K562 (cell line): ENCODE results near the gene CCL24. TPM values are rescaled to one million over a fixed set of nuclear protein-coding genes. Genes with fewer than 3 reads are reported as not detected.

Experiments
- CEBPB ChIP-seq: fragments of 450-650 bp; IDR thresholded peaks from 2 replicates; pipeline ENCODE4 v1.6.1; 2016; ENCODE audit warnings: missing genetic modification characterization, missing compliant biosample characterization
- CEBPG ChIP-seq, 3 experiments: fragments of 200-800 bp in 1 of 3; sonication (Bioruptor generic) in 1 of 3; sonication (generic) in 1 of 3; formaldehyde crosslinking in 1 of 3; IDR thresholded peaks in 2 of 3; conservative IDR thresholded peaks in 1 of 3; 2 replicates each; pipeline versions ENCODE4 v1.6.1 to v1.8.0; 2016 to 2022; ENCODE audit warnings: missing compliant biosample characterization in 2 of 3, missing genetic modification characterization in 2 of 3, mild to moderate bottlenecking in 1 of 3, missing genetic modification reagents in 1 of 3
- HDAC6 ChIP-seq: IDR thresholded peaks from 2 replicates; pipeline ENCODE4 v1.6.1; 2012; ENCODE audit warnings: low read depth, mild to moderate bottlenecking, control low read depth, inconsistent platforms, low read length, moderate library complexity
- JUN ChIP-seq, 2 experiments: sonication (generic) in 1 of 2; formaldehyde crosslinking in 1 of 2; IDR thresholded peaks; 2 replicates each; pipeline versions ENCODE4 v1.6.1 to v1.8.0; 2012 to 2022; ENCODE audit warnings: borderline replicate concordance in 2 of 2, mild to moderate bottlenecking in 2 of 2, improper control_type of control experiment in 1 of 2, low read depth in 1 of 2, low read length in 1 of 2, missing genetic modification reagents in 1 of 2
- KAT7 ChIP-seq: sonication (generic); formaldehyde crosslinking; IDR thresholded peaks from 2 replicates; pipeline ENCODE4 v1.8.0; 2022; ENCODE audit warnings: missing genetic modification reagents, mild to moderate bottlenecking, borderline replicate concordance
- LEF1 ChIP-seq: fragments of 450-650 bp; IDR thresholded peaks from 2 replicates; pipeline ENCODE4 v1.6.1; 2016; ENCODE audit warnings: mild to moderate bottlenecking
- NCOR1 ChIP-seq: fragments of 450-650 bp; IDR thresholded peaks from 2 replicates; pipeline ENCODE4 v1.6.1; 2016; ENCODE audit warnings: mild to moderate bottlenecking, moderate library complexity
- NELFE ChIP-seq: IDR thresholded peaks from 2 replicates; pipeline ENCODE4 v1.6.1; 2011; ENCODE audit warnings: mild to moderate bottlenecking; ENCODE audit not compliant: insufficient read depth, insufficient read length
- OTX1 ChIP-seq: fragments of 450-650 bp; formaldehyde crosslinking; IDR thresholded peaks from 2 replicates; pipeline ENCODE4 v1.4.0; 2022; ENCODE audit warnings: mild to moderate bottlenecking
- POLR2A ChIP-seq: fragments of 450-650 bp; conservative IDR thresholded peaks from 2 replicates; pipeline ENCODE4 v1.6.1; 2016
- POLR2AphosphoS5 ChIP-seq: IDR thresholded peaks from 2 replicates; pipeline ENCODE4 v1.6.1; 2011; ENCODE audit warnings: mild to moderate bottlenecking, low read depth, low read length, moderate library complexity; ENCODE audit not compliant: control insufficient read depth, insufficient read depth
- POLR2B ChIP-seq: fragments of 450-650 bp; IDR thresholded peaks from 2 replicates; pipeline ENCODE4 v1.6.1; 2018; ENCODE audit warnings: low read depth; ENCODE audit not compliant: partially characterized antibody
- RBM17 ChIP-seq: fragments of 200-400 bp; formaldehyde crosslinking; IDR thresholded peaks from 2 replicates; pipeline ENCODE4 v1.6.1; 2017; ENCODE audit warnings: low read depth, mild to moderate bottlenecking, low read length, borderline replicate concordance
- RFX7 ChIP-seq: fragments of 250-450 bp; sonication (Bioruptor Pico); IDR thresholded peaks from 2 replicates; pipeline ENCODE4 v1.5.1; 2021; ENCODE audit warnings: mild to moderate bottlenecking
- TSC22D4 ChIP-seq: fragments of 450-650 bp; IDR thresholded peaks from 2 replicates; pipeline ENCODE4 v1.6.1; 2016; ENCODE audit warnings: missing genetic modification characterization, missing biosample characterization, control low read depth
- ZNF146 ChIP-seq: IDR thresholded peaks from one replicate; pipeline ENCODE4 v1.6.1; 2018; ENCODE audit warnings: missing compliant biosample characterization; ENCODE audit not compliant: unreplicated experiment
- ZNF3 ChIP-seq: fragments of 250-450 bp; sonication (Bioruptor Pico); IDR thresholded peaks from 2 replicates; pipeline ENCODE4 v1.5.0; 2021; ENCODE audit warnings: mild to moderate bottlenecking, moderate library complexity
- polyA plus RNA-seq, 8 experiments: library from polyadenylated mRNA; depleted of rRNA in 4 of 8; stranded (reverse) in 5 of 8; unstranded in 3 of 8; fragments of >200 nt; fragmentation: Nextera tagmentation in 2 of 8; fragmentation: Illumina TruSeq in 1 of 8; extraction: Ambion mirVana in 2 of 8; extraction: Trizol in 1 of 8; gene quantifications; 2 replicates each; pipeline versions ENCODE4 v1.2.1 to v1.2.3, GENCODE V29; 2011 to 2014; ENCODE audit warnings: inconsistent platforms in 1 of 8, missing spikeins in 1 of 8
- total RNA-seq, 7 experiments: library from RNA; depleted of rRNA in 6 of 7; stranded (reverse); fragments of >200 nt in 6 of 7; fragmentation: Illumina TruSeq in 2 of 7; extraction: Trizol in 2 of 7; gene quantifications; 2 replicates each; pipeline versions ENCODE4 v1.2.1 to v1.2.3, GENCODE V29; 2011 to 2021; ENCODE audit warnings: low replicate concordance in 1 of 7
- TF ChIP-seq, protein P1 (sequence below), 2 experiments: fragments of 450-650 bp; formaldehyde crosslinking in 1 of 2; IDR thresholded peaks; 2 replicates each; pipeline versions ENCODE4 v1.4.0 to v1.6.1; 2014 to 2020; ENCODE audit warnings: mild to moderate bottlenecking in 2 of 2, borderline replicate concordance in 1 of 2, low read depth in 1 of 2
- TF ChIP-seq, protein P2 (sequence below): fragments of 450-650 bp; formaldehyde crosslinking; IDR thresholded peaks from 2 replicates; pipeline ENCODE4 v1.4.0; 2020; ENCODE audit warnings: mild to moderate bottlenecking, moderate library complexity

The CCL24 gene
- total and polyA plus RNA-seq, 9 of the 15 experiments (the other 6 are each of a cell fraction or from before 2014, with no cell fraction given) = 0.45 to 3.6 (median 0.95) TPM; not detected in 1

DNA sequence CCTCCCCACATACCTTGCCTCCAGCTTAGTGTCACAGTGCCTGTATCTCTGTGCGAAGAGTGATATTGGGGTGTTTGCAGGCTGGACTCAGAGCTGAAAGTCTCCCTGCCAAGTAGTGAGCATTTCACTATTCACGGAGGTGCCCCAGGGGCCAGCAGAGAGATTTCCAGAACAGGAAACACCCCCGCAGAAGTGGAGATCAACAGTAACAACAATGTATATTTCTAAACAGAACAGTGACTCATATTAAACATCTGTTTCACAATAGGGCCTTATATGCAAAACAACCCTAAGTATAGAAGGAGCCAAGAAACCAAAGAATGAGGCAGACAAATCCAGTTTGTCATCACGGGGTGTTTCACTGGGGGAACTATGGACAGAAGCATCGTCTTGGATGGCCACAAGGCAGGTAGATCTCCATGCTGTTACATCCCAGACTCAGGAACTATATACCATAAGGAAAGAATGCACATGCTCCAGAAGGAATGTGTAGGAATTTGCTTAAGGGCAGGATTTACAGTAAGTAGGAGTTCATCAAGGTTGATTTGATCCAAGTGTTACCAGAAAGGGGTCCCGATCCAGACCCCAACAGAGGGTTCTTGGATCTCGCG is 29.3 kb upstream of the CCL24 start (continued):
- TF ChIP-seq OTX1 = no peak; the same call in 1 of the 2 replicates
- TF ChIP-seq JUN (IDR thresholded peaks at IDR 0.05; ENCODE audit: borderline replicate concordance, low read depth, low read length) = peak; percentile 77
- TF ChIP-seq JUN (CRISPR knock-in tag; IDR thresholded peaks at IDR 0.05; ENCODE audit: borderline replicate concordance) = no peak
- TF ChIP-seq HDAC6 = no peak
- no peak for TF ChIP-seq TSC22D4 (tag)
- peak; percentile 95 for TF ChIP-seq CEBPB
- no peak for TF ChIP-seq ZNF3 (CRISPR knock-in tag)
- TF ChIP-seq RFX7 (CRISPR knock-in tag) = no peak
- peak; percentile 38; the same call in 1 of the 2 replicates for TF ChIP-seq KAT7 (CRISPR knock-in tag)
- TF ChIP-seq POLR2A = peak; percentile 87
- peak; percentile 52; the same call in 1 of the 2 replicates for TF ChIP-seq LEF1
- TF ChIP-seq, protein P1, sequence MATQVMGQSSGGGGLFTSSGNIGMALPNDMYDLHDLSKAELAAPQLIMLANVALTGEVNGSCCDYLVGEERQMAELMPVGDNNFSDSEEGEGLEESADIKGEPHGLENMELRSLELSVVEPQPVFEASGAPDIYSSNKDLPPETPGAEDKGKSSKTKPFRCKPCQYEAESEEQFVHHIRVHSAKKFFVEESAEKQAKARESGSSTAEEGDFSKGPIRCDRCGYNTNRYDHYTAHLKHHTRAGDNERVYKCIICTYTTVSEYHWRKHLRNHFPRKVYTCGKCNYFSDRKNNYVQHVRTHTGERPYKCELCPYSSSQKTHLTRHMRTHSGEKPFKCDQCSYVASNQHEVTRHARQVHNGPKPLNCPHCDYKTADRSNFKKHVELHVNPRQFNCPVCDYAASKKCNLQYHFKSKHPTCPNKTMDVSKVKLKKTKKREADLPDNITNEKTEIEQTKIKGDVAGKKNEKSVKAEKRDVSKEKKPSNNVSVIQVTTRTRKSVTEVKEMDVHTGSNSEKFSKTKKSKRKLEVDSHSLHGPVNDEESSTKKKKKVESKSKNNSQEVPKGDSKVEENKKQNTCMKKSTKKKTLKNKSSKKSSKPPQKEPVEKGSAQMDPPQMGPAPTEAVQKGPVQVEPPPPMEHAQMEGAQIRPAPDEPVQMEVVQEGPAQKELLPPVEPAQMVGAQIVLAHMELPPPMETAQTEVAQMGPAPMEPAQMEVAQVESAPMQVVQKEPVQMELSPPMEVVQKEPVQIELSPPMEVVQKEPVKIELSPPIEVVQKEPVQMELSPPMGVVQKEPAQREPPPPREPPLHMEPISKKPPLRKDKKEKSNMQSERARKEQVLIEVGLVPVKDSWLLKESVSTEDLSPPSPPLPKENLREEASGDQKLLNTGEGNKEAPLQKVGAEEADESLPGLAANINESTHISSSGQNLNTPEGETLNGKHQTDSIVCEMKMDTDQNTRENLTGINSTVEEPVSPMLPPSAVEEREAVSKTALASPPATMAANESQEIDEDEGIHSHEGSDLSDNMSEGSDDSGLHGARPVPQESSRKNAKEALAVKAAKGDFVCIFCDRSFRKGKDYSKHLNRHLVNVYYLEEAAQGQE (IDR thresholded peaks at IDR 0.05; ENCODE audit: borderline replicate concordance) = peak; percentile 75
- TF ChIP-seq, protein P1 (CRISPR knock-in tag; IDR thresholded peaks at IDR 0.05; ENCODE audit: low read depth) = no peak
- no peak for TF ChIP-seq ZNF146 (CRISPR knock-in tag)
- no peak for TF ChIP-seq RBM17
- no peak; the same call in 1 of the 2 replicates for TF ChIP-seq NCOR1
- peak; percentile 73 for TF ChIP-seq CEBPG (CRISPR knock-in tag; IDR thresholded peaks at IDR 0.05)
- peak; percentile 41 to 94; a peak in 3 of 4 replicates for TF ChIP-seq CEBPG (tag; conservative IDR thresholded peaks at IDR 0.05 in 1 of 2, IDR thresholded peaks at IDR 0.05 in 1 of 2)
- TF ChIP-seq, protein P2, sequence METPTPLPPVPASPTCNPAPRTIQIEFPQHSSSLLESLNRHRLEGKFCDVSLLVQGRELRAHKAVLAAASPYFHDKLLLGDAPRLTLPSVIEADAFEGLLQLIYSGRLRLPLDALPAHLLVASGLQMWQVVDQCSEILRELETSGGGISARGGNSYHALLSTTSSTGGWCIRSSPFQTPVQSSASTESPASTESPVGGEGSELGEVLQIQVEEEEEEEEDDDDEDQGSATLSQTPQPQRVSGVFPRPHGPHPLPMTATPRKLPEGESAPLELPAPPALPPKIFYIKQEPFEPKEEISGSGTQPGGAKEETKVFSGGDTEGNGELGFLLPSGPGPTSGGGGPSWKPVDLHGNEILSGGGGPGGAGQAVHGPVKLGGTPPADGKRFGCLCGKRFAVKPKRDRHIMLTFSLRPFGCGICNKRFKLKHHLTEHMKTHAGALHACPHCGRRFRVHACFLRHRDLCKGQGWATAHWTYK (CRISPR knock-in tag) = no peak; the same call in 1 of the 2 replicates
- TF ChIP-seq POLR2AphosphoS5 = peak; percentile 82
- no peak for TF ChIP-seq NELFE
- TF ChIP-seq POLR2B = no peak
